GM12878 (cell line): ENCODE results near the gene PRKN. TPM values are rescaled to one million over a fixed set of nuclear protein-coding genes. Genes with fewer than 3 reads are reported as not detected.

Experiments
- ATAC-seq: fragments of 200-7000 bp; cut with Tn5 transposase; 3 replicates; pipeline ENCODE4 v1.9.1; 2020; ENCODE audit warnings: mild to moderate bottlenecking, moderate library complexity
- BruUV-seq: library from RNA; stranded (reverse); fragments of 400-500 nt; replicated peaks from 2 replicates; lab custom pipeline; 2021; lab: Mats Ljungman, UMichigan
- CTCF ChIA-PET: fragments of 300-600 bp; sonication (Branson Sonifier 250); formaldehyde crosslinking; extraction: SDS; loops from one replicate; lab custom pipeline; 2021; ENCODE audit warnings: inconsistent platforms; lab: Yijun Ruan, JAX
- POLR2A ChIA-PET: fragments of 350-600 bp; formaldehyde crosslinking; extraction: SDS; loops from one replicate; lab custom pipeline; 2021; ENCODE audit warnings: inconsistent platforms; lab: Charles Lee
- RAD21 ChIA-PET: fragments of 300-600 bp; sonication (Branson Sonifier 250); formaldehyde crosslinking; loops from one replicate; lab custom pipeline; 2023; ENCODE audit warnings: antibody characterized with exemption; ENCODE audit not compliant: unreplicated experiment; lab: Charles Lee
- SMC1A ChIA-PET: fragments of 300-600 bp; sonication (Branson Sonifier 250); formaldehyde crosslinking; loops from one replicate; lab custom pipeline; 2023; ENCODE audit not compliant: unreplicated experiment, uncharacterized antibody; lab: Charles Lee
- DNase-seq: peaks from one replicate; pipeline ENCODE4 v3.0.0-alpha.2; 2011; ENCODE audit warnings: low read depth, low spot score
- FAIRE-seq: peaks from 3 replicates; lab custom pipeline; 2011; peaks lifted over from hg19 to GRCh38; lab: Jason Lieb, UNC
- H2AFZ ChIP-seq: 2 replicates; pipeline ENCODE4 v1.6.0; 2011; ENCODE audit warnings: low read depth, low read length, control low read depth; ENCODE audit not compliant: control insufficient read depth
- H3K27ac ChIP-seq: 2 replicates; pipeline ENCODE4 v1.5.1; 2011; ENCODE audit warnings: control low read depth; ENCODE audit not compliant: control insufficient read depth, insufficient read depth
- H3K27me3 ChIP-seq, 2 experiments: replicated peaks in 1 of 2; 2 replicates each; pipeline versions ENCODE4 v1.6.0 to v1.6.1; 2011; ENCODE audit warnings: low read length in 1 of 2; ENCODE audit not compliant: control insufficient read depth in 2 of 2, insufficient read depth in 2 of 2
- H3K36me3 ChIP-seq, 2 experiments: 2 replicates each; pipeline ENCODE4 v1.5.1; 2011; ENCODE audit warnings: low read length in 1 of 2; ENCODE audit not compliant: control insufficient read depth in 2 of 2, insufficient read depth in 2 of 2
- H3K4me1 ChIP-seq: 2 replicates; pipeline ENCODE4 v1.6.1; 2011; ENCODE audit warnings: mild to moderate bottlenecking, low read length, moderate library complexity, mixed read lengths; ENCODE audit not compliant: control insufficient read depth, insufficient read depth
- H3K4me2 ChIP-seq: 2 replicates; pipeline ENCODE4 v1.6.0; 2011; ENCODE audit warnings: control low read depth; ENCODE audit not compliant: control insufficient read depth, insufficient read depth
- H3K4me3 ChIP-seq: fragments of 200-600 bp; sonication (generic); 2 replicates; pipeline ENCODE4 v1.5.1; 2016
- H3K79me2 ChIP-seq: 2 replicates; pipeline ENCODE4 v1.6.0; 2011; ENCODE audit warnings: low read length; ENCODE audit not compliant: control insufficient read depth, insufficient read depth
- H3K9ac ChIP-seq: 2 replicates; pipeline ENCODE4 v1.8.0; 2011; ENCODE audit warnings: low read length, control low read depth, mixed read lengths; ENCODE audit not compliant: control insufficient read depth, insufficient read depth
- H3K9me3 ChIP-seq: replicated peaks from 3 replicates; pipeline ENCODE4 v1.5.1; 2011; ENCODE audit warnings: mild to moderate bottlenecking, low read length; ENCODE audit not compliant: control insufficient read depth, insufficient read depth
- H4K20me1 ChIP-seq: 2 replicates; pipeline ENCODE4 v1.6.0; 2011; ENCODE audit not compliant: control insufficient read depth, insufficient read depth
- CREM ChIP-seq: IDR thresholded peaks from 2 replicates; pipeline ENCODE4 v1.6.1; 2014; ENCODE audit warnings: antibody characterized with exemption, low read depth
- HDAC6 ChIP-seq: fragments of 200-600 bp; sonication (generic); IDR thresholded peaks from one replicate; pipeline ENCODE4 v1.8.0; 2017; ENCODE audit warnings: antibody characterized with exemption; ENCODE audit not compliant: unreplicated experiment
- SREBF2 ChIP-seq: IDR thresholded peaks from 2 replicates; pipeline ENCODE4 v1.6.1; 2012; ENCODE audit warnings: mild to moderate bottlenecking, low read length
- ZNF217 ChIP-seq: fragments of 450-650 bp; IDR thresholded peaks from 2 replicates; pipeline ENCODE4 v1.6.1; 2017; ENCODE audit warnings: antibody characterized with exemption, mild to moderate bottlenecking
- WGBS: methylation state at CpG from one replicate; pipeline ENCODE4 v1.1.6; 2016; ENCODE audit warnings: low lambda C conversion rate; ENCODE audit not compliant: insufficient replicate concordance, insufficient coverage; ENCODE audit errors: missing lambda C conversion rate; 5-methylcytosine and 5-hydroxymethylcytosine counted together
- in situ Hi-C: fragments of 300-500 bp; cut with MboI; formaldehyde crosslinking; loops from 9 replicates; pipeline ENCODE4 v1.14.3; 2018; ENCODE audit warnings: mixed read lengths
- intact Hi-C: fragments of 100-400 bp; cut with micrococcal nuclease; formaldehyde crosslinking; loops from one replicate; pipeline ENCODE4 v1.14.2; 2022; ENCODE audit not compliant: unreplicated experiment
- polyA plus RNA-seq, 11 experiments: library from polyadenylated mRNA; depleted of rRNA in 4 of 11; unstranded in 6 of 11; stranded (reverse) in 5 of 11; fragments of >200 nt; fragmentation: Nextera tagmentation in 4 of 11; fragmentation: Illumina TruSeq in 1 of 11; extraction: Ambion mirVana in 4 of 11; extraction: Trizol in 1 of 11; gene quantifications; 1 replicate in 1 of 11; 2 replicates in 10 of 11; pipeline versions ENCODE4 v1.2.1 to v1.2.3, GENCODE V29; 2011 to 2016; ENCODE audit warnings: inconsistent platforms in 2 of 11, missing spikeins in 2 of 11, low read depth in 1 of 11
- total RNA-seq, 4 experiments: library from RNA; depleted of rRNA in 3 of 4; stranded (reverse); fragments of >200 nt in 3 of 4; fragmentation: Illumina TruSeq in 1 of 4; extraction: Trizol in 1 of 4; gene quantifications; 2 replicates each; pipeline versions ENCODE4 v1.2.1 to v1.2.3, GENCODE V29; 2013 to 2021
- TF ChIP-seq, protein P1 (sequence below): IDR thresholded peaks from 2 replicates; pipeline ENCODE4 v1.6.1; 2011; ENCODE audit warnings: borderline replicate concordance, low read depth, mild to moderate bottlenecking, moderate library complexity, mixed read lengths, low read length; ENCODE audit not compliant: insufficient read depth; ENCODE audit errors: extremely low read length

PRKN gene
- total and polyA plus RNA-seq, 10 of the 15 experiments (the other 5 are each of a cell fraction or from before 2014, with no cell fraction given), result 0.06 to 0.09 TPM; not detected in 8

DNA sequence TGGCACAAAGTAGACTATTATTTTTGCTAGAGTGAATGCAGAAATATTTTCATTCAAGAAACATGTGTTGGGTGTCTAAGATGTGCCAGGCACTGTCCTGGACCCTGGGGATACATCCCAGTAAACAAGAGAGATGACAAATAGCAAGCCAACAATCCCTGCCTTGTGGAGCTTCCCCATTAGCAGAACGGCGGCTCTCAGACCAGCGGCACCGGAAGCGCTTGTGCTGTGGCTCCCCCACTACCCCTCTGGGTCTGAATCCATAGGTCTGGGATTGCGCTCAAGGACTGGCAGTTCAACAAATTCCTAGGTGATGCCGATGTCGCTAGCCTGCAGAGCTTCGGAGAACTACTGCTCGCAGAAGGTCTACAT, 1355.2 kb downstream of the PRKN start:
- H2AFZ ChIP-seq, result no peak overlapping the region
- H3K27ac ChIP-seq, result no peak overlapping the region
- 64% methylated on average over 10 of the region's 10 CpGs for WGBS
- no peak overlapping the region for H3K4me2 ChIP-seq
- ChIA-PET SMC1A (interaction anchor here (0.6 to 11.5 kb wide), 6 partner anchors 237 to 639 kb away, joined by 3 to 209 read pairs (median 8); no protein-coding TSS in a partner anchor), CTCF (interaction anchor here (0.6 to 12.2 kb wide), 10 partner anchors 12 to 1291 kb away, joined by 3 to 334 read pairs (median 4); partner anchors contain the start of gene MAP3K4), RAD21 (interaction anchor here (0.7 to 9.2 kb wide), 6 partner anchors 140 to 639 kb away, joined by 3 to 162 read pairs (median 7); no protein-coding TSS in a partner anchor), POLR2A (interaction anchor here (0.6 kb wide), 1 partner anchor 785 kb away, joined by 3 read pairs; no protein-coding TSS in a partner anchor)
- H4K20me1 ChIP-seq, result no peaks in the 10 kb centered on the region
- no peaks in the 10 kb centered on the region for H3K79me2 ChIP-seq
- H3K27me3 ChIP-seq, result no peaks in the 10 kb centered on the region
- no peaks in the 10 kb centered on the region for H3K4me1 ChIP-seq
- TF ChIP-seq HDAC6 (no peak), ZNF217 (no peak), SREBF2 (no peak), CREM (no peak)
- TF ChIP-seq, protein P1, sequence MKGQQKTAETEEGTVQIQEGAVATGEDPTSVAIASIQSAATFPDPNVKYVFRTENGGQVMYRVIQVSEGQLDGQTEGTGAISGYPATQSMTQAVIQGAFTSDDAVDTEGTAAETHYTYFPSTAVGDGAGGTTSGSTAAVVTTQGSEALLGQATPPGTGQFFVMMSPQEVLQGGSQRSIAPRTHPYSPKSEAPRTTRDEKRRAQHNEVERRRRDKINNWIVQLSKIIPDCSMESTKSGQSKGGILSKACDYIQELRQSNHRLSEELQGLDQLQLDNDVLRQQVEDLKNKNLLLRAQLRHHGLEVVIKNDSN, result no peak
- H3K4me3 ChIP-seq, result no peak overlapping the region
- DNase-seq, result no peak
- in situ Hi-C loops, result loop anchor here (5.0 to 25.0 kb wide), 4 partner anchors 235 to 848 kb away; no protein-coding TSS in a partner anchor
- BruUV-seq, result no TSS peak
- intact Hi-C loops, result loop anchor here (5.0 kb wide), 3 partner anchors 220 to 850 kb away; no protein-coding TSS in a partner anchor
- no peak for FAIRE-seq
- H3K9ac ChIP-seq, result no peak overlapping the region
- no peaks in the 10 kb centered on the region for H3K9me3 ChIP-seq
- ATAC-seq, result no peak
- no peaks in the 10 kb centered on the region for H3K36me3 ChIP-seq
